Neural progenitor cell (in vitro differentiated cells): Measurements from ENCODE around the gene OR4C45. TPM values are rescaled to one million over a fixed set of nuclear protein-coding genes. Genes with fewer than 3 reads are reported as not detected.

Source experiments
- DNase-seq: peaks from one replicate; pipeline ENCODE4 v3.0.0-alpha.2; 2016; ENCODE audit warnings: low spot score
- H2AFZ ChIP-seq: fragments of 200-600 bp; sonication (generic); replicated peaks from 2 replicates; pipeline ENCODE4 v1.6.1; 2016; ENCODE audit warnings: antibody characterized with exemption
- H3F3A ChIP-seq: fragments of 200-600 bp; sonication (generic); 2 replicates; pipeline ENCODE4 v1.6.1; 2016; ENCODE audit warnings: antibody characterized with exemption, low read depth
- H3K27ac ChIP-seq: fragments of 200-600 bp; sonication (generic); 2 replicates; pipeline ENCODE4 v1.5.1; 2016; ENCODE audit warnings: mild to moderate bottlenecking
- H3K27me3 ChIP-seq: fragments of 200-600 bp; sonication (generic); 2 replicates; pipeline ENCODE4 v1.6.1; 2016; ENCODE audit warnings: mild to moderate bottlenecking, moderate library complexity
- H3K36me3 ChIP-seq: fragments of 200-600 bp; sonication (generic); 2 replicates; pipeline ENCODE4 v1.5.1; 2016
- H3K4me1 ChIP-seq: fragments of 200-600 bp; sonication (generic); 2 replicates; pipeline ENCODE4 v1.6.1; 2016; ENCODE audit warnings: mixed run types
- H3K4me2 ChIP-seq: fragments of 200-600 bp; sonication (generic); 2 replicates; pipeline ENCODE4 v1.6.1; 2016
- H3K4me3 ChIP-seq: fragments of 200-600 bp; sonication (generic); 2 replicates; pipeline ENCODE4 v1.5.1; 2016
- H3K79me2 ChIP-seq: fragments of 200-600 bp; sonication (generic); 2 replicates; pipeline ENCODE4 v1.6.1; 2016; ENCODE audit warnings: low read depth
- H3K9ac ChIP-seq: fragments of 200-600 bp; sonication (generic); 2 replicates; pipeline ENCODE4 v1.6.1; 2016
- H3K9me3 ChIP-seq: fragments of 200-600 bp; sonication (generic); 2 replicates; pipeline ENCODE4 v1.5.1; 2016; ENCODE audit warnings: low read depth
- H4K20me1 ChIP-seq: fragments of 200-600 bp; sonication (generic); 2 replicates; pipeline ENCODE4 v1.6.1; 2016; ENCODE audit warnings: low read depth
- H3K27ac Mint-ChIP-seq: 3 replicates; pipeline ENCODE4 v1.8.0; 2021; ENCODE audit warnings: mixed read lengths
- H3K27me3 Mint-ChIP-seq: 2 replicates; pipeline ENCODE4 v1.8.0; 2022; ENCODE audit warnings: low read depth, mild to moderate bottlenecking, inconsistent platforms, moderate library complexity, mixed read lengths; ENCODE audit not compliant: insufficient read depth
- H3K36me3 Mint-ChIP-seq: 3 replicates; pipeline ENCODE4 v1.8.0; 2021; ENCODE audit warnings: mixed read lengths
- H3K4me1 Mint-ChIP-seq: 3 replicates; pipeline ENCODE4 v1.8.0; 2021; ENCODE audit warnings: mixed read lengths
- H3K4me3 Mint-ChIP-seq: 3 replicates; pipeline ENCODE4 v1.8.0; 2021; ENCODE audit warnings: mild to moderate bottlenecking, moderate library complexity, mixed read lengths
- H3K9me3 Mint-ChIP-seq: 3 replicates; pipeline ENCODE4 v1.8.0; 2020; ENCODE audit warnings: mixed read lengths
- EZH2 ChIP-seq: fragments of 200-600 bp; sonication (generic); IDR thresholded peaks from 2 replicates; pipeline ENCODE4 v1.6.1; 2017; ENCODE audit warnings: antibody characterized with exemption, mild to moderate bottlenecking, moderate library complexity
- EZH2phosphoT487 ChIP-seq: fragments of 200-600 bp; sonication (generic); IDR thresholded peaks from 2 replicates; pipeline ENCODE4 v1.6.1; 2017; ENCODE audit warnings: antibody characterized with exemption
- total RNA-seq: library from RNA; depleted of rRNA; stranded (reverse); fragments of >200 nt; gene quantifications from 2 replicates; pipeline ENCODE4 v1.2.3, GENCODE V29; 2015; ENCODE audit warnings: low replicate concordance
- TF ChIP-seq, protein P1 (sequence below): fragments of 200-600 bp; sonication (generic); IDR thresholded peaks from 2 replicates; pipeline ENCODE4 v1.5.1; 2017; ENCODE audit warnings: antibody characterized with exemption, mild to moderate bottlenecking

Gene OR4C45
- total RNA-seq, 1 donor from 2014 or later: not detected

DNA sequence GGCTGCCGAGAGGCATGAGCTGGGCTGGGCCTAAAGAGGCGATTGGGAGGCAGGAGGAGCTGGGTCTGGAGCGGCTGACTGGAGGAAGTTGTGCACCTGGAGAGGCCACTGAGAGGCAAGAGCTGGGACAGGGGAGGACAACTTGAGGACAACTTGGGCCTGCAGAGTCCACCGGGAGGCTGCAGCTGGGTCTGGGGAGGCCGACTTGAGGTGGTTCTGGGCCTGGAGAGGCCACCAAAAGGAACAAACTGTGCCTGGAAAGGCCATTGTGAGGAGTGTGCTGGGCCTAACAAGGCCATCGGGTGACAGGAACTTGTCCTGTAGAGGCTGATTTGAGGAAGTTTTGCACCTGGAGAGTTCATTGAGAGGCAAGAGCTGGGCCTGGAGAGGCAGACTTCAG lies 41.5 kb downstream of the OR4C45 start:
- no peak overlapping the region for H3K4me3 ChIP-seq
- no peak overlapping the region for H3K9ac ChIP-seq
- no peak overlapping the region for H3K27ac Mint-ChIP-seq
- H3K79me2 ChIP-seq: no peaks in the 10 kb centered on the region
- TF ChIP-seq EZH2 (no peak), EZH2phosphoT487 (no peak)
- TF ChIP-seq, protein P1, sequence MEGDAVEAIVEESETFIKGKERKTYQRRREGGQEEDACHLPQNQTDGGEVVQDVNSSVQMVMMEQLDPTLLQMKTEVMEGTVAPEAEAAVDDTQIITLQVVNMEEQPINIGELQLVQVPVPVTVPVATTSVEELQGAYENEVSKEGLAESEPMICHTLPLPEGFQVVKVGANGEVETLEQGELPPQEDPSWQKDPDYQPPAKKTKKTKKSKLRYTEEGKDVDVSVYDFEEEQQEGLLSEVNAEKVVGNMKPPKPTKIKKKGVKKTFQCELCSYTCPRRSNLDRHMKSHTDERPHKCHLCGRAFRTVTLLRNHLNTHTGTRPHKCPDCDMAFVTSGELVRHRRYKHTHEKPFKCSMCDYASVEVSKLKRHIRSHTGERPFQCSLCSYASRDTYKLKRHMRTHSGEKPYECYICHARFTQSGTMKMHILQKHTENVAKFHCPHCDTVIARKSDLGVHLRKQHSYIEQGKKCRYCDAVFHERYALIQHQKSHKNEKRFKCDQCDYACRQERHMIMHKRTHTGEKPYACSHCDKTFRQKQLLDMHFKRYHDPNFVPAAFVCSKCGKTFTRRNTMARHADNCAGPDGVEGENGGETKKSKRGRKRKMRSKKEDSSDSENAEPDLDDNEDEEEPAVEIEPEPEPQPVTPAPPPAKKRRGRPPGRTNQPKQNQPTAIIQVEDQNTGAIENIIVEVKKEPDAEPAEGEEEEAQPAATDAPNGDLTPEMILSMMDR: no peak
- no peak for DNase-seq
- H3K4me2 ChIP-seq: no peak overlapping the region
- H3K9me3 Mint-ChIP-seq: peaks cover 92% of the 10 kb centered on the region
- no peaks in the 10 kb centered on the region for H3K4me1 Mint-ChIP-seq
- no peak overlapping the region for H3K4me3 Mint-ChIP-seq
- no peaks in the 10 kb centered on the region for H3K27me3 ChIP-seq
- H3F3A ChIP-seq: no peaks in the 10 kb centered on the region
- H4K20me1 ChIP-seq: no peaks in the 10 kb centered on the region
- no peaks in the 10 kb centered on the region for H3K36me3 ChIP-seq
- no peak overlapping the region for H2AFZ ChIP-seq
- peaks cover 2% of the 10 kb centered on the region for H3K36me3 Mint-ChIP-seq
- H3K27ac ChIP-seq: no peak overlapping the region
- no peaks in the 10 kb centered on the region for H3K4me1 ChIP-seq
- peaks cover 10% of the 10 kb centered on the region for H3K27me3 Mint-ChIP-seq
- no peaks in the 10 kb centered on the region for H3K9me3 ChIP-seq

DNA sequence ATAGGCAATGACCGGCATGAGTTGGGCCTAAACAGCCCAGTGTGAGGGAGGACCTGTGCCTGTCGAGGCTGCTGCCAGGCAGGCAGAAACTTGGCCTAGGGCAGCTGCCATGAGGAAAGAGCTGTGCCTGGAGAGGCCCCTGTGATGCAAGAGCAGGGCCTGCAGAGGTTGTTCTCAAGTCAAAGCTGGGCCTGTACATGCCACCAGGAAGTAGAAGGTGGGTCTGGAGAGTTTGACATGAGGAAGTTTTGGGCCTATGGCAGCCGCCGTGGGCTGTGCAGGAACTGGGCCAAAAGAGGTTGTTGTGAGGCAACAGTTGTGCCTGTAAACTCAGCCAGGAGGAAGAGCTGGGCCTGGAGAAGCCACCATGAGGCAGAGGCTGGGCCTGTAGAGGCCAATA lies 43.2 kb downstream of the OR4C45 start:
- no peaks in the 10 kb centered on the region for H3K79me2 ChIP-seq
- Mint-ChIP-seq H3K36me3 (peaks cover 1% of the 10 kb centered on the region), H3K27me3 (peaks cover 12% of the 10 kb centered on the region), H3K9me3 (peaks cover 89% of the 10 kb centered on the region), H3K4me3 (no peak overlapping the region), H3K27ac (no peak overlapping the region), H3K4me1 (no peaks in the 10 kb centered on the region)
- no peak overlapping the region for H3K9ac ChIP-seq
- H3K4me3 ChIP-seq: no peak overlapping the region
- no peaks in the 10 kb centered on the region for H3K9me3 ChIP-seq
- H4K20me1 ChIP-seq: no peaks in the 10 kb centered on the region
- no peaks in the 10 kb centered on the region for H3K36me3 ChIP-seq
- H3K27me3 ChIP-seq: no peaks in the 10 kb centered on the region
- no peak for TF ChIP-seq EZH2phosphoT487
- no peak for TF ChIP-seq EZH2
- TF ChIP-seq, protein P1: no peak
- no peak overlapping the region for H2AFZ ChIP-seq
- H3K27ac ChIP-seq: no peak overlapping the region
- H3F3A ChIP-seq: no peaks in the 10 kb centered on the region
- no peak overlapping the region for H3K4me2 ChIP-seq
- no peaks in the 10 kb centered on the region for H3K4me1 ChIP-seq
- no peak for DNase-seq

DNA sequence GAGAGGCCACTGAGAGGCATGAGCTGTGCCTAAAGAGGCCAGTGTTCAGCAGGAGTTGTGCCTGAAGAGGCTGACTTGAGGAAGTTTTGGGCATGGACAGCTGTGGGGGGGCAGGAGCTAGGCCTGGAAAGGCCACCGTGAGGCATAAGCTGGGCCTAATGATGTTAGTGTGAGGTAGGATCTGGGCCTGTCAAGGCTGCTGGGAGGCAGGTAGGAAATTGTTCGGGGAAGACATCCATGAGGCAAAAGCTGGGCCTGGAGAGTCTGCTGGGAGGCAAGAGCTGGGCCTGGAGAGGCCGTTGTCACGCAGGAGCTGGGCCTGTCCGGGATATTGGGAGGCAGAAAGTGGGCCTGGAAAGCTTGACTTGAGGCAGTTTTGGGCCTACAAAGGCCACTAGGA lies 44.9 kb downstream of the OR4C45 start:
- Mint-ChIP-seq H3K27ac (no peak overlapping the region), H3K9me3 (peaks cover 77% of the 10 kb centered on the region), H3K4me1 (no peaks in the 10 kb centered on the region), H3K27me3 (peaks cover 8% of the 10 kb centered on the region), H3K36me3 (no peaks in the 10 kb centered on the region), H3K4me3 (no peak overlapping the region)
- Histone ChIP-seq H3K36me3 (no peaks in the 10 kb centered on the region), H4K20me1 (no peaks in the 10 kb centered on the region), H3K9me3 (no peaks in the 10 kb centered on the region), H3K9ac (no peak overlapping the region), H3F3A (no peaks in the 10 kb centered on the region), H3K27me3 (no peaks in the 10 kb centered on the region), H3K4me3 (no peak overlapping the region), H3K79me2 (no peaks in the 10 kb centered on the region), H3K4me2 (no peak overlapping the region), H3K27ac (no peak overlapping the region), H3K4me1 (no peaks in the 10 kb centered on the region), H2AFZ (no peak overlapping the region)
- no peak for DNase-seq
- TF ChIP-seq, protein P1: no peak
- TF ChIP-seq EZH2 (no peak), EZH2phosphoT487 (no peak)
